HepG2 (cell line): ENCODE measurements around the gene TCAP. TPM values are rescaled to one million over a fixed set of nuclear protein-coding genes. Genes with fewer than 3 reads are reported as not detected.

Source experiments
- ATAC-seq: fragments of 200-7000 bp; cut with Tn5 transposase; 3 replicates; pipeline ENCODE4 v1.9.1; 2020; ENCODE audit warnings: mild to moderate bottlenecking, moderate library complexity
- BruUV-seq: library from RNA; stranded (reverse); fragments of 400-500 nt; replicated peaks from 2 replicates; lab custom pipeline; 2021; lab: Mats Ljungman, UMichigan
- CTCF ChIA-PET: fragments of 300-600 bp; formaldehyde crosslinking; extraction: SDS; loops from one replicate; lab custom pipeline; 2021; ENCODE audit warnings: low total read pairs, inconsistent platforms, low intra/inter-chr PET ratio; lab: Yijun Ruan, JAX
- POLR2A ChIA-PET: fragments of 350-600 bp; sonication (Branson Sonifier 250); formaldehyde crosslinking; loops from one replicate; lab custom pipeline; 2020; ENCODE audit warnings: antibody characterized with exemption, inconsistent platforms; lab: Yijun Ruan, JAX
- DNase-seq: peaks from one replicate; pipeline ENCODE4 v3.0.0-alpha.2; 2015; ENCODE audit warnings: low spot score
- FAIRE-seq: peaks from 3 replicates; lab custom pipeline; 2011; peaks lifted over from hg19 to GRCh38; lab: Jason Lieb, UNC
- H2AFZ ChIP-seq: one replicate; pipeline ENCODE4 v1.6.1; 2011; ENCODE audit warnings: low read length, inconsistent platforms
- H3K27ac ChIP-seq: fragments of 300-600 bp; 3 replicates; pipeline ENCODE4 v1.8.0; 2011; ENCODE audit warnings: mixed run types, mild to moderate bottlenecking, mixed read lengths, low read length, inconsistent platforms; ENCODE audit not compliant: insufficient read depth; ENCODE audit errors: extremely low read length
- H3K27me3 ChIP-seq, 2 experiments: fragments of 200-600 bp in 1 of 2; 2 replicates in 1 of 2; 3 replicates in 1 of 2; pipeline versions ENCODE4 v1.6.0 to v1.8.0; 2011; ENCODE audit warnings: low read length in 2 of 2, mild to moderate bottlenecking in 2 of 2, moderate library complexity in 2 of 2, inconsistent platforms in 1 of 2; ENCODE audit not compliant: insufficient read depth in 2 of 2, control insufficient read depth in 1 of 2
- H3K36me3 ChIP-seq, 2 experiments: fragments of 200-600 bp in 1 of 2; replicated peaks in 1 of 2; 2 replicates in 1 of 2; 3 replicates in 1 of 2; pipeline versions ENCODE4 v1.5.1 to v1.8.0; 2011; ENCODE audit warnings: low read length in 2 of 2, inconsistent platforms in 1 of 2; ENCODE audit not compliant: insufficient read depth in 2 of 2, control insufficient read depth in 1 of 2
- H3K4me1 ChIP-seq: 2 replicates; pipeline ENCODE4 v1.5.1; 2012; ENCODE audit warnings: low read length, inconsistent platforms; ENCODE audit not compliant: insufficient read depth
- H3K4me2 ChIP-seq: 2 replicates; pipeline ENCODE4 v1.6.0; 2011; ENCODE audit warnings: low read depth, low read length, inconsistent platforms
- H3K4me3 ChIP-seq, 3 experiments: fragments of 200-600 bp in 1 of 3; sonication (generic), shearing (Covaris generic) in 1 of 3; replicated peaks in 1 of 3; 2 replicates each; pipeline ENCODE4 v1.5.1; 2011 to 2016; ENCODE audit warnings: low read length in 3 of 3, inconsistent platforms in 2 of 3, low read depth in 2 of 3, mild to moderate bottlenecking in 2 of 3, control low read depth in 1 of 3, mixed read lengths in 1 of 3; ENCODE audit not compliant: insufficient read depth in 1 of 3
- H3K79me2 ChIP-seq: one replicate; pipeline ENCODE4 v1.6.1; 2011; ENCODE audit warnings: low read length, inconsistent platforms; ENCODE audit not compliant: insufficient read depth
- H3K9ac ChIP-seq: 2 replicates; pipeline ENCODE4 v1.6.0; 2011; ENCODE audit warnings: mild to moderate bottlenecking, low read depth, low read length, inconsistent platforms; ENCODE audit not compliant: insufficient read depth
- H3K9me3 ChIP-seq: 2 replicates; pipeline ENCODE4 v1.5.1; 2012; ENCODE audit warnings: mild to moderate bottlenecking, low read length
- H4K20me1 ChIP-seq: 2 replicates; pipeline ENCODE4 v1.6.0; 2011; ENCODE audit warnings: inconsistent platforms, mild to moderate bottlenecking, low read length, moderate library complexity; ENCODE audit not compliant: insufficient read depth
- ARHGAP35 ChIP-seq: sonication (generic); formaldehyde crosslinking; IDR thresholded peaks from 2 replicates; pipeline ENCODE4 v1.9.0; 2022; ENCODE audit warnings: mild to moderate bottlenecking, inconsistent platforms, moderate library complexity, missing genetic modification reagents, borderline replicate concordance
- BATF2 ChIP-seq: sonication (generic); formaldehyde crosslinking; IDR thresholded peaks from 2 replicates; pipeline ENCODE4 v1.8.0; 2022; ENCODE audit warnings: mild to moderate bottlenecking, missing genetic modification reagents, moderate library complexity
- DMAP1 ChIP-seq: IDR thresholded peaks from 2 replicates; pipeline ENCODE4 v1.6.1; 2016
- EED ChIP-seq: sonication (generic); formaldehyde crosslinking; IDR thresholded peaks from 2 replicates; pipeline ENCODE4 v1.5.0; 2020; ENCODE audit warnings: mild to moderate bottlenecking, missing genetic modification reagents
- KAT8 ChIP-seq: IDR thresholded peaks from 2 replicates; pipeline ENCODE4 v1.6.1; 2016; ENCODE audit warnings: missing genetic modification reagents, missing compliant biosample characterization
- MAFF ChIP-seq: IDR thresholded peaks from 2 replicates; pipeline ENCODE4 v1.6.1; 2011; ENCODE audit warnings: low read depth, low read length, improper control_type of control experiment
- MAZ ChIP-seq, 2 experiments: sonication (generic) in 1 of 2; formaldehyde crosslinking in 1 of 2; IDR thresholded peaks; 2 replicates each; pipeline versions ENCODE4 v1.5.0 to v1.6.1; 2012 to 2020; ENCODE audit warnings: low read depth in 2 of 2, mild to moderate bottlenecking in 2 of 2, borderline replicate concordance in 1 of 2, improper control_type of control experiment in 1 of 2, low read length in 1 of 2, missing genetic modification reagents in 1 of 2, moderate library complexity in 1 of 2
- NR2F1 ChIP-seq, 2 experiments: fragments of 450-650 bp in 1 of 2; formaldehyde crosslinking in 1 of 2; IDR thresholded peaks; 2 replicates each; pipeline versions ENCODE4 v1.5.0 to v1.6.1; 2016 to 2020; ENCODE audit warnings: mild to moderate bottlenecking in 1 of 2, missing compliant biosample characterization in 1 of 2, missing genetic modification reagents in 1 of 2, moderate library complexity in 1 of 2
- PCBP2 ChIP-seq: fragments of 200-400 bp; formaldehyde crosslinking; optimal IDR thresholded peaks from 2 replicates; pipeline ENCODE3; 2018; ENCODE audit warnings: low read length, low read depth; ENCODE audit not compliant: poor library complexity, severe bottlenecking
- SNAPC2 ChIP-seq: sonication (generic); formaldehyde crosslinking; IDR thresholded peaks from 2 replicates; pipeline ENCODE4 v1.8.1; 2022; ENCODE audit warnings: mild to moderate bottlenecking, missing genetic modification reagents
- STAT5B ChIP-seq: sonication (generic); formaldehyde crosslinking; IDR thresholded peaks from 2 replicates; pipeline ENCODE4 v1.4.0; 2020; ENCODE audit warnings: missing genetic modification reagents
- XRCC5 ChIP-seq: fragments of 200-400 bp; formaldehyde crosslinking; optimal IDR thresholded peaks from 2 replicates; pipeline ENCODE3; 2017; ENCODE audit warnings: mild to moderate bottlenecking, low read length
- ZBTB21 ChIP-seq: sonication (generic); formaldehyde crosslinking; IDR thresholded peaks from 2 replicates; pipeline ENCODE4 v1.4.0; 2020; ENCODE audit warnings: missing genetic modification reagents
- ZKSCAN5 ChIP-seq: sonication (generic); formaldehyde crosslinking; IDR thresholded peaks from 2 replicates; pipeline ENCODE4 v1.5.1; 2020; ENCODE audit warnings: mild to moderate bottlenecking, missing genetic modification reagents
- ZNF260 ChIP-seq: sonication (generic); formaldehyde crosslinking; IDR thresholded peaks from 2 replicates; pipeline ENCODE4 v1.4.0; 2020; ENCODE audit warnings: missing genetic modification reagents, low read depth, mild to moderate bottlenecking, borderline replicate concordance
- WGBS: methylation state at CpG from one replicate; pipeline ENCODE4 v1.1.6; 2017; ENCODE audit warnings: low lambda C conversion rate; 5-methylcytosine and 5-hydroxymethylcytosine counted together
- in situ Hi-C: cut with HindIII; loops from 2 replicates; pipeline ENCODE4 v1.10.0; 2017; ENCODE audit warnings: low pct_unique_long_range_greater_than_20kb; ENCODE audit not compliant: extremely low pct_ligation_motif_present
- intact Hi-C: fragments of 100-400 bp; cut with micrococcal nuclease; formaldehyde crosslinking; loops from one replicate; pipeline ENCODE4 v1.10.0; 2022; ENCODE audit not compliant: unreplicated experiment
- polyA plus RNA-seq, 8 experiments: library from polyadenylated mRNA; depleted of rRNA in 3 of 8; stranded (reverse) in 7 of 8; unstranded in 1 of 8; fragments of >200 nt; fragmentation: Illumina TruSeq in 4 of 8; extraction: Trizol in 4 of 8; gene quantifications; 2 replicates each; pipeline versions ENCODE4 v1.2.1 to v1.2.3, GENCODE V29; 2011 to 2016; ENCODE audit warnings: low read depth in 4 of 8, missing spikeins in 1 of 8, mixed read lengths in 1 of 8; ENCODE audit not compliant: insufficient read depth in 1 of 8
- total RNA-seq, 5 experiments: library from RNA; depleted of rRNA; stranded (reverse); fragments of >200 nt; fragmentation: Illumina TruSeq; extraction: Trizol; gene quantifications; 2 replicates each; pipeline ENCODE4 v1.2.3, GENCODE V29; 2016; ENCODE audit warnings: low read depth in 1 of 5
- TF ChIP-seq, protein P1 (sequence below): IDR thresholded peaks from 2 replicates; pipeline ENCODE4 v1.6.1; 2012; ENCODE audit warnings: low read depth, low read length, improper control_type of control experiment
- TF ChIP-seq, protein P2 (sequence below): sonication (generic); formaldehyde crosslinking; IDR thresholded peaks from 2 replicates; pipeline ENCODE4 v1.4.0; 2020; ENCODE audit warnings: missing genetic modification reagents, borderline replicate concordance

The TCAP gene
- total and polyA plus RNA-seq, 2 of the 13 experiments (the other 11 are each of a cell fraction or from before 2014, with no cell fraction given) = 0.24 to 0.65 TPM

GRCh38 chr17:39634384-39634871 lies 30.7 kb upstream of the TCAP start:
- Histone ChIP-seq H4K20me1 (no peaks in the 10 kb centered on the region), H3K4me2 (no peak overlapping the region), H3K36me3 (no peaks in the 10 kb centered on the region), H3K4me1 (peaks cover 86% of the 10 kb centered on the region), H3K79me2 (peaks cover 19% of the 10 kb centered on the region), H3K4me3 (no peak overlapping the region), H3K27ac (no peak overlapping the region), H3K27me3 (peaks cover 4 to 34% of the 10 kb centered on the region in 2 experiments; a peak in 3 of 5 replicates), H3K9ac (no peak overlapping the region), H2AFZ (no peak overlapping the region), H3K9me3 (no peaks in the 10 kb centered on the region)
- FAIRE-seq = peak; percentile 82
- 20% methylated on average over 2 of the region's 2 CpGs for WGBS
- in situ Hi-C loops = no loop called here
- CTCF ChIA-PET = interaction anchor here (0.9 to 5.6 kb wide), 4 partner anchors 11 to 120 kb away, joined by 5 to 70 read pairs (median 8); no protein-coding TSS in a partner anchor
- no peak for ATAC-seq
- no TSS peak for BruUV-seq
- intact Hi-C loops = loop anchor here (1.0 kb wide), 1 partner anchor 11 kb away; no protein-coding TSS in a partner anchor
- no peak for DNase-seq
- POLR2A ChIA-PET = interaction anchor here (1.0 to 2.6 kb wide), 4 partner anchors 11 to 40 kb away, joined by 3 to 7 read pairs (median 4); no protein-coding TSS in a partner anchor
- TF ChIP-seq XRCC5 = peak; percentile 45
- TF ChIP-seq PCBP2 = no peak
- TF ChIP-seq MAFF = no peak
- TF ChIP-seq SNAPC2 (CRISPR knock-in tag) = no peak
- TF ChIP-seq KAT8 (CRISPR knock-in tag) = no peak
- TF ChIP-seq STAT5B (CRISPR knock-in tag) = no peak
- TF ChIP-seq DMAP1 (CRISPR knock-in tag) = no peak
- no peak for TF ChIP-seq ZKSCAN5
- no peak for TF ChIP-seq BATF2
- TF ChIP-seq MAZ (IDR thresholded peaks at IDR 0.05; ENCODE audit: borderline replicate concordance, low read depth, low read length) = no peak
- TF ChIP-seq MAZ (CRISPR knock-in tag; IDR thresholded peaks at IDR 0.05; ENCODE audit: low read depth) = no peak
- TF ChIP-seq ZNF260 (CRISPR knock-in tag) = no peak
- no peak for TF ChIP-seq ZBTB21 (CRISPR knock-in tag)
- TF ChIP-seq, protein P1, sequence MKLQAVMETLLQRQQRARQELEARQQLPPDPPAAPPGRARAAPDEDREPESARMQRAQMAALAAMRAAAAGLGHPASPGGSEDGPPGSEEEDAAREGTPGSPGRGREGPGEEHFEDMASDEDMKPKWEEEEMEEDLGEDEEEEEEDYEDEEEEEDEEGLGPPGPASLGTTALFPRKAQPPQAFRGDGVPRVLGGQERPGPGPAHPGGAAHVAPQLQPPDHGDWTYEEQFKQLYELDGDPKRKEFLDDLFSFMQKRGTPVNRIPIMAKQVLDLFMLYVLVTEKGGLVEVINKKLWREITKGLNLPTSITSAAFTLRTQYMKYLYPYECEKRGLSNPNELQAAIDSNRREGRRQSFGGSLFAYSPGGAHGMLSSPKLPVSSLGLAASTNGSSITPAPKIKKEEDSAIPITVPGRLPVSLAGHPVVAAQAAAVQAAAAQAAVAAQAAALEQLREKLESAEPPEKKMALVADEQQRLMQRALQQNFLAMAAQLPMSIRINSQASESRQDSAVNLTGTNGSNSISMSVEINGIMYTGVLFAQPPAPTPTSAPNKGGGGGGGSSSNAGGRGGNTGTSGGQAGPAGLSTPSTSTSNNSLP = peak; percentile 69; the same call in 1 of the 2 replicates
- TF ChIP-seq, protein P2, sequence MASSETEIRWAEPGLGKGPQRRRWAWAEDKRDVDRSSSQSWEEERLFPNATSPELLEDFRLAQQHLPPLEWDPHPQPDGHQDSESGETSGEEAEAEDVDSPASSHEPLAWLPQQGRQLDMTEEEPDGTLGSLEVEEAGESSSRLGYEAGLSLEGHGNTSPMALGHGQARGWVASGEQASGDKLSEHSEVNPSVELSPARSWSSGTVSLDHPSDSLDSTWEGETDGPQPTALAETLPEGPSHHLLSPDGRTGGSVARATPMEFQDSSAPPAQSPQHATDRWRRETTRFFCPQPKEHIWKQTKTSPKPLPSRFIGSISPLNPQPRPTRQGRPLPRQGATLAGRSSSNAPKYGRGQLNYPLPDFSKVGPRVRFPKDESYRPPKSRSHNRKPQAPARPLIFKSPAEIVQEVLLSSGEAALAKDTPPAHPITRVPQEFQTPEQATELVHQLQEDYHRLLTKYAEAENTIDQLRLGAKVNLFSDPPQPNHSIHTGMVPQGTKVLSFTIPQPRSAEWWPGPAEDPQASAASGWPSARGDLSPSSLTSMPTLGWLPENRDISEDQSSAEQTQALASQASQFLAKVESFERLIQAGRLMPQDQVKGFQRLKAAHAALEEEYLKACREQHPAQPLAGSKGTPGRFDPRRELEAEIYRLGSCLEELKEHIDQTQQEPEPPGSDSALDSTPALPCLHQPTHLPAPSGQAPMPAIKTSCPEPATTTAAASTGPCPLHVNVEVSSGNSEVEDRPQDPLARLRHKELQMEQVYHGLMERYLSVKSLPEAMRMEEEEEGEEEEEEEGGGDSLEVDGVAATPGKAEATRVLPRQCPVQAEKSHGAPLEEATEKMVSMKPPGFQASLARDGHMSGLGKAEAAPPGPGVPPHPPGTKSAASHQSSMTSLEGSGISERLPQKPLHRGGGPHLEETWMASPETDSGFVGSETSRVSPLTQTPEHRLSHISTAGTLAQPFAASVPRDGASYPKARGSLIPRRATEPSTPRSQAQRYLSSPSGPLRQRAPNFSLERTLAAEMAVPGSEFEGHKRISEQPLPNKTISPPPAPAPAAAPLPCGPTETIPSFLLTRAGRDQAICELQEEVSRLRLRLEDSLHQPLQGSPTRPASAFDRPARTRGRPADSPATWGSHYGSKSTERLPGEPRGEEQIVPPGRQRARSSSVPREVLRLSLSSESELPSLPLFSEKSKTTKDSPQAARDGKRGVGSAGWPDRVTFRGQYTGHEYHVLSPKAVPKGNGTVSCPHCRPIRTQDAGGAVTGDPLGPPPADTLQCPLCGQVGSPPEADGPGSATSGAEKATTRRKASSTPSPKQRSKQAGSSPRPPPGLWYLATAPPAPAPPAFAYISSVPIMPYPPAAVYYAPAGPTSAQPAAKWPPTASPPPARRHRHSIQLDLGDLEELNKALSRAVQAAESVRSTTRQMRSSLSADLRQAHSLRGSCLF (CRISPR knock-in tag) = no peak
- TF ChIP-seq EED (CRISPR knock-in tag) = 0 out of 2 replicates have a peak, but pooled peaks have one; percentile 68
- TF ChIP-seq NR2F1 (CRISPR knock-in tag; IDR thresholded peaks at IDR 0.05) = no peak
- 0 out of 2 replicates have a peak, but pooled peaks have one; percentile 28 for TF ChIP-seq ARHGAP35
